Liver (tissue), 9 donors: ENCODE results near the gene DYRK3. TPM values are rescaled to one million over a fixed set of nuclear protein-coding genes. Genes with fewer than 3 reads are reported as not detected.

ENCODE experiments used
- DNase-seq: peaks from one replicate; pipeline ENCODE4 v3.0.0-alpha.2; 2017; ENCODE audit warnings: low spot score
- H3K27ac ChIP-seq, 2 donors: one replicate each; pipeline ENCODE4 v1.7.0; 2013; ENCODE audit warnings: inconsistent platforms in 2 of 2, low read length in 2 of 2, control low read depth in 1 of 2, low read depth in 1 of 2, mild to moderate bottlenecking in 1 of 2
- H3K27me3 ChIP-seq, 4 donors: one replicate each; pipeline versions ENCODE4 v1.6.1 to v1.7.0; 2013; ENCODE audit warnings: low read length in 3 of 4, inconsistent platforms in 1 of 4, mild to moderate bottlenecking in 1 of 4, moderate library complexity in 1 of 4; ENCODE audit not compliant: control insufficient read depth in 4 of 4, insufficient read depth in 4 of 4
- H3K36me3 ChIP-seq, 4 donors: one replicate each; pipeline versions ENCODE4 v1.6.1 to v1.7.0; 2013; ENCODE audit warnings: low read length in 3 of 4, mild to moderate bottlenecking in 3 of 4, low read depth in 1 of 4, moderate library complexity in 1 of 4; ENCODE audit not compliant: control insufficient read depth in 4 of 4, insufficient read depth in 3 of 4
- H3K4me1 ChIP-seq, 4 donors: one replicate each; pipeline versions ENCODE4 v1.6.1 to v1.7.0; 2013; ENCODE audit warnings: low read length in 3 of 4, mild to moderate bottlenecking in 3 of 4, moderate library complexity in 1 of 4; ENCODE audit not compliant: control insufficient read depth in 4 of 4, insufficient read depth in 4 of 4
- H3K4me3 ChIP-seq, 3 donors: one replicate each; pipeline versions ENCODE4 v1.6.1 to v1.7.0; 2013; ENCODE audit warnings: low read length in 3 of 3, control low read depth in 1 of 3, low read depth in 1 of 3, mild to moderate bottlenecking in 1 of 3
- H3K9ac ChIP-seq, 2 donors: one replicate each; pipeline ENCODE4 v1.7.0; 2013; ENCODE audit warnings: low read length in 2 of 2, mild to moderate bottlenecking in 2 of 2, moderate library complexity in 2 of 2, control low read depth in 1 of 2, low read depth in 1 of 2
- H3K9me3 ChIP-seq, 4 donors: one replicate each; pipeline versions ENCODE4 v1.6.1 to v1.7.0; 2013; ENCODE audit warnings: low read length in 3 of 4; ENCODE audit not compliant: control insufficient read depth in 4 of 4
- ATF3 ChIP-seq: IDR thresholded peaks from 2 replicates; pipeline ENCODE4 v1.6.1; 2016; ENCODE audit warnings: antibody characterized with exemption
- CTCF ChIP-seq: fragments of 150-350 bp; IDR thresholded peaks from 2 replicates; pipeline ENCODE4 v1.5.1; 2017; ENCODE audit warnings: improper control_type of control experiment, low read depth, low read length; ENCODE audit not compliant: missing input control
- FOXA2 ChIP-seq: IDR thresholded peaks from 2 replicates; pipeline ENCODE4 v1.6.1; 2016; ENCODE audit warnings: antibody characterized with exemption
- GABPA ChIP-seq, 2 donors: IDR thresholded peaks in 1 of 2; conservative IDR thresholded peaks in 1 of 2; 2 replicates each; pipeline ENCODE4 v1.6.1; 2016; ENCODE audit warnings: antibody characterized with exemption in 2 of 2, mild to moderate bottlenecking in 1 of 2, moderate library complexity in 1 of 2
- HNF4A ChIP-seq, 2 donors: conservative IDR thresholded peaks; 2 replicates each; pipeline ENCODE4 v1.6.1; 2016; ENCODE audit warnings: antibody characterized with exemption in 2 of 2, mild to moderate bottlenecking in 2 of 2
- HNF4G ChIP-seq: IDR thresholded peaks from 2 replicates; pipeline ENCODE4 v1.6.1; 2016; ENCODE audit warnings: antibody characterized with exemption
- MAX ChIP-seq: IDR thresholded peaks from 2 replicates; pipeline ENCODE4 v1.6.1; 2016; ENCODE audit warnings: antibody characterized with exemption
- NR2F2 ChIP-seq: IDR thresholded peaks from 2 replicates; pipeline ENCODE4 v1.6.1; 2016; ENCODE audit warnings: antibody characterized with exemption
- RAD21 ChIP-seq, 2 donors: IDR thresholded peaks; 2 replicates each; pipeline ENCODE4 v1.6.1; 2016; ENCODE audit warnings: antibody characterized with exemption in 2 of 2, mild to moderate bottlenecking in 2 of 2
- REST ChIP-seq: IDR thresholded peaks from 2 replicates; pipeline ENCODE4 v1.6.1; 2016; ENCODE audit warnings: antibody characterized with exemption, mild to moderate bottlenecking
- RXRA ChIP-seq, 2 donors: IDR thresholded peaks; 2 replicates each; pipeline ENCODE4 v1.6.1; 2017 to 2018; ENCODE audit warnings: antibody characterized with exemption in 2 of 2, mild to moderate bottlenecking in 1 of 2
- SP1 ChIP-seq: IDR thresholded peaks from 2 replicates; pipeline ENCODE4 v1.6.1; 2018; ENCODE audit warnings: antibody characterized with exemption, mild to moderate bottlenecking
- TAF1 ChIP-seq: conservative IDR thresholded peaks from 2 replicates; pipeline ENCODE4 v1.6.1; 2016; ENCODE audit warnings: antibody characterized with exemption, mild to moderate bottlenecking
- YY1 ChIP-seq: IDR thresholded peaks from 2 replicates; pipeline ENCODE4 v1.6.1; 2016; ENCODE audit warnings: antibody characterized with exemption, mild to moderate bottlenecking
- WGBS: extraction: QIAGEN DNeasy Blood & Tissue Kit; methylation state at CpG from one replicate; pipeline ENCODE4 v1.1.7; 2013; 5-methylcytosine and 5-hydroxymethylcytosine counted together
- polyA plus RNA-seq, 2 donors: library from polyadenylated mRNA; stranded (reverse) in 1 of 2; unstranded in 1 of 2; fragments of 200-250 nt in 1 of 2; fragments of >200 nt in 1 of 2; fragmentation: Nextera tagmentation in 1 of 2; extraction: Ambion mirVana in 1 of 2; gene quantifications; one replicate each; pipeline versions ENCODE4 v1.2.1 to v1.2.3, GENCODE V29; 2013 to 2015
- total RNA-seq, 2 donors: library from RNA; depleted of rRNA; stranded (reverse); fragments of >200 nt; gene quantifications; one replicate each; pipeline ENCODE4 v1.2.3, GENCODE V29; 2014
- donor health status: healthy.
- donor health status: healthy.
- donor health status: healthy.
- donor health status: healthy.
- donor health status: healthy.

Gene DYRK3
- total and polyA plus RNA-seq, 4 donors, result 1.5 to 41.8 (median 5.0) TPM

GRCh38 chr1:206694171-206695124 is 59.1 kb downstream of the DYRK3 start:
- no peak overlapping the region for H3K4me3 ChIP-seq

More at GRCh38 chr1:206694171-206695124, 59.1 kb downstream of the DYRK3 start:
- H3K9me3 ChIP-seq, result no peaks in the 10 kb centered on the region
- no peak for TF ChIP-seq HNF4G
- no peak for TF ChIP-seq SP1
- no peak for TF ChIP-seq RXRA (IDR thresholded peaks at IDR 0.05)
- TF ChIP-seq ATF3, result no peak
- TF ChIP-seq REST, result no peak
- TF ChIP-seq CTCF, result no peak
- TF ChIP-seq MAX, result no peak
- no peak for TF ChIP-seq NR2F2
- no peak for TF ChIP-seq FOXA2
- TF ChIP-seq TAF1, result no peak
- no peak for TF ChIP-seq GABPA (IDR thresholded peaks at IDR 0.05 in 1 of 2, conservative IDR thresholded peaks at IDR 0.05 in 1 of 2)
- TF ChIP-seq YY1, result no peak
- no peak for TF ChIP-seq HNF4A (conservative IDR thresholded peaks at IDR 0.05)
- no peak for TF ChIP-seq RAD21 (IDR thresholded peaks at IDR 0.05)
- no peak for DNase-seq
- peaks cover 49 to 77% (median 59%) of the 10 kb centered on the region in 4 donors for H3K4me1 ChIP-seq
- H3K9ac ChIP-seq, result no peak overlapping the region
- no peaks in the 10 kb centered on the region for H3K27me3 ChIP-seq
- 80% methylated on average over 11 of the region's 11 CpGs for WGBS
- H3K27ac ChIP-seq, result peak overlapping the region; percentile 80 to 87
- H3K36me3 ChIP-seq, result peaks cover 0 to 3% (median 0%) of the 10 kb centered on the region in 4 donors
